C4-2B (cell line): Measurements from ENCODE around the gene NECAB2.

Experiments
- ZFX ChIP-seq: fragments of 450-650 bp; IDR thresholded peaks from 2 replicates; pipeline ENCODE4 v1.6.1; 2017
- TF ChIP-seq, protein P1 (sequence below): fragments of 450-650 bp; conservative IDR thresholded peaks from 2 replicates; pipeline ENCODE4 v1.5.1; 2017; ENCODE audit warnings: mild to moderate bottlenecking

- TF ChIP-seq, protein P1, sequence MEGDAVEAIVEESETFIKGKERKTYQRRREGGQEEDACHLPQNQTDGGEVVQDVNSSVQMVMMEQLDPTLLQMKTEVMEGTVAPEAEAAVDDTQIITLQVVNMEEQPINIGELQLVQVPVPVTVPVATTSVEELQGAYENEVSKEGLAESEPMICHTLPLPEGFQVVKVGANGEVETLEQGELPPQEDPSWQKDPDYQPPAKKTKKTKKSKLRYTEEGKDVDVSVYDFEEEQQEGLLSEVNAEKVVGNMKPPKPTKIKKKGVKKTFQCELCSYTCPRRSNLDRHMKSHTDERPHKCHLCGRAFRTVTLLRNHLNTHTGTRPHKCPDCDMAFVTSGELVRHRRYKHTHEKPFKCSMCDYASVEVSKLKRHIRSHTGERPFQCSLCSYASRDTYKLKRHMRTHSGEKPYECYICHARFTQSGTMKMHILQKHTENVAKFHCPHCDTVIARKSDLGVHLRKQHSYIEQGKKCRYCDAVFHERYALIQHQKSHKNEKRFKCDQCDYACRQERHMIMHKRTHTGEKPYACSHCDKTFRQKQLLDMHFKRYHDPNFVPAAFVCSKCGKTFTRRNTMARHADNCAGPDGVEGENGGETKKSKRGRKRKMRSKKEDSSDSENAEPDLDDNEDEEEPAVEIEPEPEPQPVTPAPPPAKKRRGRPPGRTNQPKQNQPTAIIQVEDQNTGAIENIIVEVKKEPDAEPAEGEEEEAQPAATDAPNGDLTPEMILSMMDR, result no peak; the same call in 1 of the 2 replicates
- TF ChIP-seq ZFX, result no peak
Measured at GRCh38 chr16:84048270-84048669, 80.2 kb downstream of the NECAB2 start.
